ENCODE results near the gene NAV2.

The NAV2 gene

GRCh38 chr11:19814421-19814820, 101.8 kb downstream of the NAV2 start:
- no peak for DNase-seq

GRCh38 chr11:19816040-19816439, 103.4 kb downstream of the NAV2 start:
- DNase-seq, result no peak

- DNase-seq, result no peak
Observed at GRCh38 chr11:19816817-19817216, 104.2 kb downstream of the NAV2 start.

GRCh38 chr11:19817265-19817851, 104.7 kb downstream of the NAV2 start:
- DNase-seq, result no peak

GRCh38 chr11:19817870-19818269, 105.2 kb downstream of the NAV2 start:
- no peak for DNase-seq

- DNase-seq, result no peak
Observed at GRCh38 chr11:19818619-19819018, 106.0 kb downstream of the NAV2 start.

- no peak for DNase-seq
Observed at GRCh38 chr11:19819148-19819547, 106.5 kb downstream of the NAV2 start.

- no peak for DNase-seq
Observed at GRCh38 chr11:19820100-19820499, 107.5 kb downstream of the NAV2 start.

GRCh38 chr11:19821412-19821875, 108.8 kb downstream of the NAV2 start:
- DNase-seq, result no peak

- no peak for DNase-seq
Observed at GRCh38 chr11:19821993-19822392, 109.4 kb downstream of the NAV2 start.

- no peak for DNase-seq
Observed at GRCh38 chr11:19822531-19822930, 109.9 kb downstream of the NAV2 start.

GRCh38 chr11:19826606-19827005, 114.0 kb downstream of the NAV2 start:
- no peak for DNase-seq

GRCh38 chr11:19827399-19828135, 114.9 kb downstream of the NAV2 start:
- no peak for DNase-seq

- DNase-seq, result no peak
Observed at GRCh38 chr11:19828382-19829108, 115.9 kb downstream of the NAV2 start.

GRCh38 chr11:19829109-19829837, 116.6 kb downstream of the NAV2 start:
- no peak for DNase-seq

- DNase-seq, result no peak
Observed at GRCh38 chr11:19832086-19832750, 119.6 kb downstream of the NAV2 start.

- DNase-seq, result no peak
Observed at GRCh38 chr11:19832901-19833300, 120.3 kb downstream of the NAV2 start.

GRCh38 chr11:19834771-19835170, 122.1 kb downstream of the NAV2 start:
- no peak for DNase-seq

- DNase-seq, result no peak
Observed at GRCh38 chr11:19836666-19837065, 124.0 kb downstream of the NAV2 start.

- no peak for DNase-seq
Observed at GRCh38 chr11:19838994-19839768, 126.5 kb downstream of the NAV2 start.

- DNase-seq, result no peak
Observed at GRCh38 chr11:19840961-19841360, 128.3 kb downstream of the NAV2 start.

GRCh38 chr11:19842505-19842904, 129.9 kb downstream of the NAV2 start:
- DNase-seq, result no peak
